ENCODE measurements around the gene C10orf105. TPM values are rescaled to one million over a fixed set of nuclear protein-coding genes. Genes with fewer than 3 reads are reported as not detected.
A peak's percentile ranks its signal among the peaks of the same experiment; 100 is the strongest.

C10orf105 gene
- total RNA-seq, 1 donor from 2014 or later, result 0.15 TPM

GRCh38 chr10:71722849-71723248 is 3.3 kb upstream of the C10orf105 start:
- no peak for TF ChIP-seq CTCF (IDR thresholded peaks at IDR 0.05; ENCODE audit: unreplicated experiment)
- peaks cover 24% of the 10 kb centered on the region for H3K4me1 Mint-ChIP-seq (ENCODE audit: unreplicated experiment)
- peaks cover 10% of the 10 kb centered on the region for H3K27me3 Mint-ChIP-seq (ENCODE audit: unreplicated experiment)
- H3K4me3 Mint-ChIP-seq (ENCODE audit: unreplicated experiment), result peak overlapping the region; percentile 47
- no peaks in the 10 kb centered on the region for H3K9me3 Mint-ChIP-seq (ENCODE audit: unreplicated experiment)
- H3K27ac Mint-ChIP-seq (ENCODE audit: unreplicated experiment), result no peak overlapping the region
- no peak for DNase-seq (ENCODE audit: low spot score)
- peaks cover 4% of the 10 kb centered on the region for H3K36me3 Mint-ChIP-seq (ENCODE audit: low read depth, unreplicated experiment)

- no peaks in the 10 kb centered on the region for H3K9me3 Mint-ChIP-seq (ENCODE audit: unreplicated experiment)
Observed at GRCh38 chr10:71721313-71721712, 1.7 kb upstream of the C10orf105 start.

GRCh38 chr10:71720288-71720687 is 710 bp upstream of the C10orf105 start:
- no peak for DNase-seq (ENCODE audit: low spot score)
- TF ChIP-seq CTCF (IDR thresholded peaks at IDR 0.05; ENCODE audit: unreplicated experiment), result no peak
- Mint-ChIP-seq H3K36me3 (ENCODE audit: low read depth, unreplicated experiment) (no peaks in the 10 kb centered on the region), H3K4me1 (ENCODE audit: unreplicated experiment) (peaks cover 9% of the 10 kb centered on the region), H3K27me3 (ENCODE audit: unreplicated experiment) (peaks cover 16% of the 10 kb centered on the region), H3K27ac (ENCODE audit: unreplicated experiment) (no peak overlapping the region), H3K9me3 (ENCODE audit: unreplicated experiment) (no peaks in the 10 kb centered on the region), H3K4me3 (ENCODE audit: unreplicated experiment) (peak overlapping the region; percentile 21)

More at GRCh38 chr10:71721313-71721712, 1.7 kb upstream of the C10orf105 start:
- Mint-ChIP-seq H3K27me3 (ENCODE audit: unreplicated experiment) (peaks cover 16% of the 10 kb centered on the region), H3K4me3 (ENCODE audit: unreplicated experiment) (no peak overlapping the region), H3K4me1 (ENCODE audit: unreplicated experiment) (peaks cover 18% of the 10 kb centered on the region), H3K27ac (ENCODE audit: unreplicated experiment) (no peak overlapping the region), H3K36me3 (ENCODE audit: low read depth, unreplicated experiment) (peaks cover 4% of the 10 kb centered on the region)
- DNase-seq (ENCODE audit: low spot score), result no peak
- no peak for TF ChIP-seq CTCF (IDR thresholded peaks at IDR 0.05; ENCODE audit: unreplicated experiment)

- DNase-seq (ENCODE audit: low spot score), result no peak
- no peak for TF ChIP-seq CTCF (IDR thresholded peaks at IDR 0.05; ENCODE audit: unreplicated experiment)
- Mint-ChIP-seq H3K36me3 (ENCODE audit: low read depth, unreplicated experiment) (peaks cover 3% of the 10 kb centered on the region), H3K4me3 (ENCODE audit: unreplicated experiment) (no peak overlapping the region), H3K9me3 (ENCODE audit: unreplicated experiment) (no peaks in the 10 kb centered on the region), H3K4me1 (ENCODE audit: unreplicated experiment) (peaks cover 14% of the 10 kb centered on the region), H3K27ac (ENCODE audit: unreplicated experiment) (no peak overlapping the region), H3K27me3 (ENCODE audit: unreplicated experiment) (peaks cover 17% of the 10 kb centered on the region)
Observed at GRCh38 chr10:71719042-71719441, 536 bp downstream of the C10orf105 start.

- no peak for DNase-seq (ENCODE audit: low spot score)
- H3K27me3 Mint-ChIP-seq (ENCODE audit: unreplicated experiment), result peaks cover 17% of the 10 kb centered on the region
- TF ChIP-seq CTCF (IDR thresholded peaks at IDR 0.05; ENCODE audit: unreplicated experiment), result no peak
- H3K4me1 Mint-ChIP-seq (ENCODE audit: unreplicated experiment), result peaks cover 21% of the 10 kb centered on the region
- H3K4me3 Mint-ChIP-seq (ENCODE audit: unreplicated experiment), result no peak overlapping the region
- H3K27ac Mint-ChIP-seq (ENCODE audit: unreplicated experiment), result no peak overlapping the region
- H3K36me3 Mint-ChIP-seq (ENCODE audit: low read depth, unreplicated experiment), result peaks cover 3% of the 10 kb centered on the region
- no peaks in the 10 kb centered on the region for H3K9me3 Mint-ChIP-seq (ENCODE audit: unreplicated experiment)
Observed at GRCh38 chr10:71718165-71718698, 1.3 kb downstream of the C10orf105 start.
